HG02759 (cell line): ENCODE data around the gene ITIH6.
"Not testable (repeated sequence)": the region's sequence is repeated elsewhere in the genome, so short reads cannot be mapped to it uniquely, and the experiment has no call there.

Experiments
- ATAC-seq: cut with Tn5 transposase; IDR thresholded peaks from one replicate; pipeline ENCODE4 v1.9.1; 2021; ENCODE audit warnings: mild to moderate bottlenecking, moderate library complexity; ENCODE audit not compliant: unreplicated experiment

ITIH6 gene

GRCh38 chrX:54807524-54808108, 9.6 kb upstream of the ITIH6 start, which contains the start of gene MAGED2:
Gene MAGED2 (plus strand): TSS chrX:54807745. CDS start chrX:54809332, 1,587 bp downstream.
- no peak for ATAC-seq

- ATAC-seq: no peak
These were observed 991 bp upstream of the ITIH6 start for GRCh38 chrX:54799046-54799445.

GRCh38 chrX:54794795-54795194, 3.3 kb downstream of the ITIH6 start:
- no peak for ATAC-seq

GRCh38 chrX:54794028-54794427, 4.0 kb downstream of the ITIH6 start:
- ATAC-seq: no peak

GRCh38 chrX:54789405-54789804, 8.7 kb downstream of the ITIH6 start:
- not testable (repeated sequence) for ATAC-seq

GRCh38 chrX:54788446-54788845, 9.6 kb downstream of the ITIH6 start:
- ATAC-seq: no peak

GRCh38 chrX:54786967-54787366, 11.1 kb downstream of the ITIH6 start:
- no peak for ATAC-seq

- ATAC-seq: no peak
These were observed 12.2 kb downstream of the ITIH6 start for GRCh38 chrX:54785901-54786300.

GRCh38 chrX:54776987-54777672, 20.9 kb downstream of the ITIH6 start:
- no peak for ATAC-seq

GRCh38 chrX:54776061-54776460, 22.0 kb downstream of the ITIH6 start:
- no peak for ATAC-seq

GRCh38 chrX:54774391-54775094, 23.5 kb downstream of the ITIH6 start:
- ATAC-seq: not testable (repeated sequence)

- no peak for ATAC-seq
These were observed 39.7 kb downstream of the ITIH6 start for GRCh38 chrX:54758114-54759055.

GRCh38 chrX:54754854-54755253, 43.2 kb downstream of the ITIH6 start:
- no peak for ATAC-seq

GRCh38 chrX:54748626-54749025, 49.4 kb downstream of the ITIH6 start:
- ATAC-seq: no peak

- ATAC-seq: no peak
These were observed 50.2 kb downstream of the ITIH6 start for GRCh38 chrX:54747733-54748393.

GRCh38 chrX:54746928-54747327, 51.1 kb downstream of the ITIH6 start:
- ATAC-seq: no peak

- no peak for ATAC-seq
These were observed 52.4 kb downstream of the ITIH6 start for GRCh38 chrX:54745676-54746075.

- ATAC-seq: not testable (repeated sequence)
These were observed 59.5 kb downstream of the ITIH6 start for GRCh38 chrX:54738567-54738966.

- not testable (repeated sequence) for ATAC-seq
These were observed 61.6 kb downstream of the ITIH6 start for GRCh38 chrX:54736298-54736942.

- ATAC-seq: no peak
These were observed 76.6 kb downstream of the ITIH6 start for GRCh38 chrX:54721424-54721823.
